Body of pancreas (tissue), 4 donors: ENCODE measurements around the gene DMD. TPM values are rescaled to one million over a fixed set of nuclear protein-coding genes. Genes with fewer than 3 reads are reported as not detected.

Experiments used
- ATAC-seq: fragments of 150-250 bp; one replicate; pipeline ENCODE4 v1.9.1; 2016
- DNase-seq, 4 donors: peaks; one replicate each; pipeline ENCODE4 v3.0.0-alpha.2; 2019
- H3K27ac ChIP-seq, 4 donors: fragments of 200-600 bp; sonication (generic); 1 replicate in 3 of 4; 2 replicates in 1 of 4; pipeline versions ENCODE4 v1.5.1 to v1.6.1; 2016 to 2019; ENCODE audit warnings: mild to moderate bottlenecking in 1 of 4, mixed read lengths in 1 of 4, moderate library complexity in 1 of 4
- H3K27me3 ChIP-seq, 2 donors: fragments of 200-600 bp; sonication (generic); one replicate each; pipeline ENCODE4 v1.6.0; 2016; ENCODE audit warnings: mild to moderate bottlenecking in 1 of 2
- H3K36me3 ChIP-seq, 2 donors: fragments of 200-600 bp; sonication (generic); replicated peaks in 1 of 2; 2 replicates each; pipeline ENCODE4 v1.5.1; 2016; ENCODE audit warnings: low read depth in 2 of 2; ENCODE audit not compliant: insufficient read depth in 1 of 2
- H3K4me1 ChIP-seq: fragments of 200-600 bp; sonication (generic); one replicate; pipeline ENCODE4 v1.6.0; 2016
- H3K4me3 ChIP-seq, 2 donors: fragments of 200-600 bp; sonication (generic); 1 replicate in 1 of 2; 2 replicates in 1 of 2; pipeline ENCODE4 v1.5.1; 2016 to 2019
- H3K9me3 ChIP-seq, 3 donors: fragments of 200-600 bp; sonication (generic); 1 replicate in 2 of 3; 2 replicates in 1 of 3; pipeline ENCODE4 v1.5.1; 2016
- POLR2A ChIP-seq, 3 donors: fragments of 450-650 bp; IDR thresholded peaks; one replicate each; pipeline ENCODE4 v1.6.1; 2016; ENCODE audit warnings: antibody characterized with exemption in 3 of 3, mild to moderate bottlenecking in 2 of 3
- WGBS, 2 donors: methylation state at CpG; one replicate each; pipeline ENCODE4 v1.1.5; 2017; 5-methylcytosine and 5-hydroxymethylcytosine counted together
- intact Hi-C: fragments of 100-400 bp; cut with DNase I; formaldehyde crosslinking; loops from one replicate; pipeline ENCODE4 v1.15.1; 2023
- total RNA-seq, 2 donors: library from RNA; depleted of rRNA; stranded (reverse); fragments of >200 nt; gene quantifications; one replicate each; pipeline ENCODE4 v1.1.0, GENCODE V29; 2016
- TF ChIP-seq, protein P1 (sequence below), 7 experiments: fragments of 450-650 bp in 4 of 7; fragments of 200-600 bp in 3 of 7; sonication (generic) in 3 of 7; IDR thresholded peaks; one replicate each; pipeline ENCODE4 v1.5.1; 2016 to 2019; ENCODE audit warnings: antibody characterized with exemption in 7 of 7

DMD gene
- total RNA-seq, 2 donors from 2014 or later: 28.5 to 38.6 TPM

DNA sequence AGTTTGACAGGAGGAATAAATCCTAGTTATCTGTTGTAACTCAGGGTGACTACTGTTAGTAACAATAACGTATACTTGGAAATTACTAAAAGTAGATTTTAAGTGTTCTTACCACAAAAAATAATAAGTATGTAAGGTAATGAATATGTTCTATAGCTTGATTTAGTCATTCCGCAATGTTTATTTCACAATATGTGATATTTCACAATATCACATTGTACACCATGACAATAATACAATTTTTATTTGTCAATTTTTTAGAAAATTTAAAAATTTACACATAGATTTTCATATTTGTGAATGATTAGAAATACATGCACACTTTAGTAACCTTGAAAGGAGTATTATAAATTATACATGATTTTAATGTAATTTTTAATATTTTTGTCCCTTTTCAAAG is 1326.8 kb downstream of the DMD start:
- DNase-seq: no peak
- Histone ChIP-seq H3K36me3 (no peaks in the 10 kb centered on the region), H3K27ac (no peak overlapping the region), H3K27me3 (no peaks in the 10 kb centered on the region), H3K9me3 (no peaks in the 10 kb centered on the region), H3K4me3 (no peak overlapping the region), H3K4me1 (no peaks in the 10 kb centered on the region)
- intact Hi-C loops: no loop called here
- ATAC-seq: no peak
- WGBS, 2 donors: 89 to 90% methylated on average over 2 of the region's 2 CpGs
- no peak for TF ChIP-seq POLR2A (IDR thresholded peaks at IDR 0.05)
- TF ChIP-seq, protein P1, sequence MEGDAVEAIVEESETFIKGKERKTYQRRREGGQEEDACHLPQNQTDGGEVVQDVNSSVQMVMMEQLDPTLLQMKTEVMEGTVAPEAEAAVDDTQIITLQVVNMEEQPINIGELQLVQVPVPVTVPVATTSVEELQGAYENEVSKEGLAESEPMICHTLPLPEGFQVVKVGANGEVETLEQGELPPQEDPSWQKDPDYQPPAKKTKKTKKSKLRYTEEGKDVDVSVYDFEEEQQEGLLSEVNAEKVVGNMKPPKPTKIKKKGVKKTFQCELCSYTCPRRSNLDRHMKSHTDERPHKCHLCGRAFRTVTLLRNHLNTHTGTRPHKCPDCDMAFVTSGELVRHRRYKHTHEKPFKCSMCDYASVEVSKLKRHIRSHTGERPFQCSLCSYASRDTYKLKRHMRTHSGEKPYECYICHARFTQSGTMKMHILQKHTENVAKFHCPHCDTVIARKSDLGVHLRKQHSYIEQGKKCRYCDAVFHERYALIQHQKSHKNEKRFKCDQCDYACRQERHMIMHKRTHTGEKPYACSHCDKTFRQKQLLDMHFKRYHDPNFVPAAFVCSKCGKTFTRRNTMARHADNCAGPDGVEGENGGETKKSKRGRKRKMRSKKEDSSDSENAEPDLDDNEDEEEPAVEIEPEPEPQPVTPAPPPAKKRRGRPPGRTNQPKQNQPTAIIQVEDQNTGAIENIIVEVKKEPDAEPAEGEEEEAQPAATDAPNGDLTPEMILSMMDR (IDR thresholded peaks at IDR 0.05): no peak

DNA sequence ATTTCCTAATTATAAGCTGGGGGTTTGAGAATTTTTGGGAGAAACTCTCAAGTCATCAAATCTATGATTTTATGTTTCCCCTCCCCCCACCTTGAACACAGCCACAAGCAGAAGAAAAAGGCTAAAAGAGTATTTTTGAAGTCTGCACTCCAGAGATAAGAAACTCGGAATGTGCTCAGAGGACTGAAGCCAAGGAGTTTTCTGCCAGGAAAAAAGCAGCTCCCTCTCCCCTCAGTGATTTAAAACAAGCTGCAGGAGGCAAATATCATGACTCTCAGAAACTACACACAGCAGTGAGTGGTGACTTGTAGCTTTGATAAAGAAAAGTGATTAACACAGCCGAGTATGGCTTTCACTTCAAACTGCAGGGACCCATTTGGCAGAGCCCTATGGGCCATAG is 1339.3 kb downstream of the DMD start:
- Histone ChIP-seq H3K9me3 (no peaks in the 10 kb centered on the region), H3K4me1 (no peaks in the 10 kb centered on the region), H3K27me3 (no peaks in the 10 kb centered on the region), H3K27ac (no peak overlapping the region), H3K36me3 (no peaks in the 10 kb centered on the region), H3K4me3 (no peak overlapping the region)
- intact Hi-C loops: no loop called here
- 5 to 15% methylated on average over 2 of the region's 2 CpGs for WGBS, 2 donors
- ATAC-seq (no peak), DNase-seq (no peak)
- no peak for TF ChIP-seq POLR2A (IDR thresholded peaks at IDR 0.05)
- TF ChIP-seq, protein P1 (IDR thresholded peaks at IDR 0.05): no peak

DNA sequence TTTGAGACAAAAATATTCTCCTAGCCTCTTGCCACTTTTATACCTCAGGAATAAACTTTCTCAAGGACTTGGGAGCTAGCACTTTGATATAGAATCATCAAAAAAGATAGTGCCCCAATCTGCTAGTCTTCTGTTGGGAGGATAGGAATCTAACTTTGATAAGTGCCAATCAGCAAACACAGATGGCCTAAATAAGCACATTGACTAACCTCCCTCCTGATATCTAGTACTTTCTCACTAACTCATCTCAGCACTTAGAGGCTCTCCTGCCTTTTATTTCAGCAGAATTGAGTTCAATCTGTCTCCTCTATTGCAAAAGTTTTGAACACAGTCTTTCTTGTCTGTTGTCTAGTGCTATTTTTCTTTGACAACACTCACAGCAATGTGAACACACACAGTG is 1341.1 kb downstream of the DMD start:
- Histone ChIP-seq H3K4me1 (no peaks in the 10 kb centered on the region), H3K27ac (no peak overlapping the region), H3K27me3 (no peaks in the 10 kb centered on the region), H3K9me3 (no peaks in the 10 kb centered on the region), H3K4me3 (no peak overlapping the region), H3K36me3 (no peaks in the 10 kb centered on the region)
- ATAC-seq (no peak), DNase-seq (no peak)
- intact Hi-C loops: no loop called here
- TF ChIP-seq, protein P1 (IDR thresholded peaks at IDR 0.05): no peak
- no peak for TF ChIP-seq POLR2A (IDR thresholded peaks at IDR 0.05)

DNA sequence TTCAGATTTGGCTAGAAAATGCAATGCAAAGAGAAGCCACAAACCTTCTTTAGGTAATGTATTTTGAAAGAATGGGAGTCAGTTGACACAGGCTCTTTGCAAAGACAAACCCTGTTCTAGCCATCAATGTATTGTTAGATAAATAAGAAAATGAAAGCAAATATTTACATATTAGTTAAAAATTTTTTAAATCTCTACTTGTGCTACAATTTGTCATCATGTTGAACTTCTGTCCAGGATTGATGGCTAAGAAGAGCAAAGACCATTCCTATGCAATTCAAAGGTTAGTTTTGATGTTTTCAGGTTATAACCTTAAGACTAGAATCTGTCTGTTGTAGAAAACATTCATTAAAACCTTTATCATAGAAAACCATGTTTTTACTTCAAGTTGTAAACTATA is 1350.7 kb downstream of the DMD start:
- DNase-seq: no peak
- Histone ChIP-seq H3K36me3 (no peaks in the 10 kb centered on the region), H3K9me3 (no peaks in the 10 kb centered on the region), H3K27me3 (no peaks in the 10 kb centered on the region), H3K27ac (no peak overlapping the region), H3K4me3 (no peak overlapping the region), H3K4me1 (no peaks in the 10 kb centered on the region)
- no peak for ATAC-seq
- intact Hi-C loops: no loop called here
- TF ChIP-seq, protein P1 (IDR thresholded peaks at IDR 0.05): no peak
- no peak for TF ChIP-seq POLR2A (IDR thresholded peaks at IDR 0.05)

- H3K9me3 ChIP-seq: no peaks in the 10 kb centered on the region
- 61 to 80% methylated on average over 1 to 2 of the region's 2 CpGs for WGBS, 2 donors
- H3K4me3 ChIP-seq: no peak overlapping the region
- ATAC-seq (no peak), DNase-seq (no peak)
- intact Hi-C loops: no loop called here
- no peaks in the 10 kb centered on the region for H3K4me1 ChIP-seq
- no peaks in the 10 kb centered on the region for H3K27me3 ChIP-seq
- H3K36me3 ChIP-seq: no peaks in the 10 kb centered on the region
- H3K27ac ChIP-seq: no peak overlapping the region
- TF ChIP-seq POLR2A (IDR thresholded peaks at IDR 0.05): no peak
- TF ChIP-seq, protein P1 (IDR thresholded peaks at IDR 0.05): no peak
These were observed 1352.4 kb downstream of the DMD start for GRCh38 chrX:31858915-31859314.
